SK-N-SH (cell line): ENCODE results near the gene CHST10. TPM values are rescaled to one million over a fixed set of nuclear protein-coding genes. Genes with fewer than 3 reads are reported as not detected.

ENCODE experiments used
- CTCF ChIA-PET: fragments of 300-600, 350-600 bp; formaldehyde crosslinking; extraction: SDS; loops from one replicate; lab custom pipeline; 2021; lab: Yijun Ruan, JAX
- POLR2A ChIA-PET: fragments of 350-600 bp; sonication (Branson Sonifier 250); formaldehyde crosslinking; extraction: SDS; loops from one replicate; lab custom pipeline; 2020; ENCODE audit warnings: antibody characterized with exemption, inconsistent platforms; lab: Yijun Ruan, JAX
- DNase-seq: peaks from one replicate; pipeline ENCODE4 v3.0.0; 2012
- H2AFZ ChIP-seq: fragments of 200-600 bp; sonication (generic); 2 replicates; pipeline ENCODE4 v1.8.1; 2016; ENCODE audit warnings: antibody characterized with exemption, mild to moderate bottlenecking, low read depth
- H3F3A ChIP-seq: fragments of 200-600 bp; sonication (generic); replicated peaks from 2 replicates; pipeline ENCODE3; 2016; ENCODE audit warnings: antibody characterized with exemption, mild to moderate bottlenecking; ENCODE audit not compliant: insufficient read depth
- H3K27ac ChIP-seq, 2 experiments: fragments of 200-500 bp in 1 of 2; fragments of 200-600 bp in 1 of 2; sonication (Bioruptor generic) in 1 of 2; sonication (generic), shearing (Covaris generic) in 1 of 2; 2 replicates each; pipeline versions ENCODE4 v1.5.1 to v1.6.1; 2014 to 2016; ENCODE audit warnings: low read depth in 2 of 2, inconsistent platforms in 1 of 2, low read length in 1 of 2, mild to moderate bottlenecking in 1 of 2, mixed read lengths in 1 of 2
- H3K27me3 ChIP-seq: fragments of 200-600 bp; sonication (generic), shearing (Covaris generic); 2 replicates; pipeline ENCODE4 v1.6.1; 2016; ENCODE audit warnings: mixed run types; ENCODE audit not compliant: insufficient read depth
- H3K36me3 ChIP-seq, 2 experiments: fragments of 200-500 bp in 1 of 2; fragments of 200-600 bp in 1 of 2; sonication (Bioruptor generic) in 1 of 2; sonication (generic) in 1 of 2; replicated peaks in 1 of 2; 2 replicates each; pipeline versions ENCODE3 to v1.5.1; 2014 to 2016; ENCODE audit warnings: low read length in 1 of 2, mild to moderate bottlenecking in 1 of 2; ENCODE audit not compliant: insufficient read depth in 2 of 2, control insufficient read depth in 1 of 2
- H3K4me1 ChIP-seq, 2 experiments: fragments of 200-500 bp in 1 of 2; fragments of 200-600 bp in 1 of 2; sonication (Bioruptor generic) in 1 of 2; sonication (generic), shearing (Covaris generic) in 1 of 2; 2 replicates each; pipeline versions ENCODE4 v1.5.1 to v1.6.1; 2014 to 2016; ENCODE audit warnings: low read depth in 1 of 2, low read length in 1 of 2, mixed run types in 1 of 2; ENCODE audit not compliant: insufficient read depth in 2 of 2, control insufficient read depth in 1 of 2
- H3K4me2 ChIP-seq: fragments of 200-600 bp; sonication (generic), shearing (Covaris generic); 2 replicates; pipeline ENCODE4 v1.6.1; 2017; ENCODE audit warnings: mixed run types
- H3K4me3 ChIP-seq, 2 experiments: fragments of 200-500 bp in 1 of 2; fragments of 200-600 bp in 1 of 2; sonication (Bioruptor generic) in 1 of 2; sonication (generic), shearing (Covaris generic) in 1 of 2; 2 replicates each; pipeline versions ENCODE4 v1.5.1 to v1.8.1; 2014 to 2016; ENCODE audit warnings: low read depth in 2 of 2, inconsistent platforms in 1 of 2, low read length in 1 of 2, mild to moderate bottlenecking in 1 of 2, mixed read lengths in 1 of 2, moderate library complexity in 1 of 2
- H3K79me2 ChIP-seq: fragments of 200-600 bp; sonication (generic); 2 replicates; pipeline ENCODE4 v1.8.1; 2017; ENCODE audit warnings: mild to moderate bottlenecking; ENCODE audit not compliant: insufficient read depth
- H3K9ac ChIP-seq: fragments of 200-600 bp; sonication (generic); 2 replicates; pipeline ENCODE4 v1.6.1; 2017; ENCODE audit warnings: mixed run types
- H3K9me2 ChIP-seq: fragments of 200-600 bp; sonication (generic); 2 replicates; pipeline ENCODE4 v1.6.1; 2017; ENCODE audit warnings: mixed run types
- H3K9me3 ChIP-seq: fragments of 200-600 bp; sonication (generic); 2 replicates; pipeline ENCODE4 v1.6.1; 2017; ENCODE audit warnings: mixed run types, mild to moderate bottlenecking, moderate library complexity
- H4K20me1 ChIP-seq: fragments of 200-600 bp; sonication (generic); 2 replicates; pipeline ENCODE4 v1.6.1; 2017; ENCODE audit warnings: mild to moderate bottlenecking, mixed run types; ENCODE audit not compliant: insufficient read depth
- CHD2 ChIP-seq: fragments of 150-350 bp; IDR thresholded peaks from 2 replicates; pipeline ENCODE4 v1.6.1; 2018; ENCODE audit warnings: low read length; ENCODE audit not compliant: partially characterized antibody
- ELF1 ChIP-seq: IDR thresholded peaks from 2 replicates; pipeline ENCODE4 v1.4.0; 2012
- EZH2phosphoT487 ChIP-seq: fragments of 200-600 bp; sonication (generic); IDR thresholded peaks from 2 replicates; pipeline ENCODE4 v1.6.1; 2017; ENCODE audit warnings: low read depth, mixed run types, mild to moderate bottlenecking, antibody characterized with exemption, moderate library complexity, borderline replicate concordance
- GABPA ChIP-seq: IDR thresholded peaks from 2 replicates; pipeline ENCODE4 v1.4.0; 2012; ENCODE audit warnings: low read depth, mild to moderate bottlenecking
- GATA2 ChIP-seq: sonication (generic); formaldehyde crosslinking; IDR thresholded peaks from 2 replicates; pipeline ENCODE4 v1.5.0; 2020; ENCODE audit warnings: mild to moderate bottlenecking, missing genetic modification reagents
- JUND ChIP-seq: IDR thresholded peaks from 2 replicates; pipeline ENCODE4 v1.4.0; 2012
- NFIC ChIP-seq: IDR thresholded peaks from 2 replicates; pipeline ENCODE4 v1.4.0; 2012; ENCODE audit warnings: borderline replicate concordance
- NRF1 ChIP-seq: IDR thresholded peaks from 2 replicates; pipeline ENCODE4 v1.6.1; 2012; ENCODE audit warnings: low read depth, mild to moderate bottlenecking, low read length
- RCOR1 ChIP-seq: fragments of 150-350 bp; IDR thresholded peaks from 2 replicates; pipeline ENCODE4 v1.6.1; 2017; ENCODE audit warnings: antibody characterized with exemption, low read length
- RFX5 ChIP-seq: IDR thresholded peaks from 2 replicates; pipeline ENCODE4 v1.6.1; 2012; ENCODE audit warnings: mild to moderate bottlenecking, improper control_type of control experiment, low read length
- SIN3A ChIP-seq: IDR thresholded peaks from 2 replicates; pipeline ENCODE4 v1.6.1; 2012; ENCODE audit warnings: low read depth, mild to moderate bottlenecking, low read length, moderate library complexity, borderline replicate concordance
- SMC3 ChIP-seq: IDR thresholded peaks from 2 replicates; pipeline ENCODE4 v1.6.1; 2012; ENCODE audit warnings: low read depth, low read length, improper control_type of control experiment
- TAF1 ChIP-seq: IDR thresholded peaks from 2 replicates; pipeline ENCODE4 v1.6.1; 2012; ENCODE audit warnings: low read depth, mild to moderate bottlenecking, low read length, moderate library complexity, borderline replicate concordance
- TCF12 ChIP-seq: IDR thresholded peaks from 2 replicates; pipeline ENCODE4 v1.4.0; 2012
- TEAD4 ChIP-seq: IDR thresholded peaks from 2 replicates; pipeline ENCODE4 v1.4.0; 2012; ENCODE audit warnings: mild to moderate bottlenecking, borderline replicate concordance; ENCODE audit not compliant: insufficient read depth
- YY1 ChIP-seq: IDR thresholded peaks from 2 replicates; pipeline ENCODE4 v1.4.0; 2012; ENCODE audit warnings: low read depth, mild to moderate bottlenecking
- WGBS: methylation state at CpG from one replicate; pipeline ENCODE4 v1.1.6; 2017; ENCODE audit warnings: low lambda C conversion rate; 5-methylcytosine and 5-hydroxymethylcytosine counted together
- polyA plus RNA-seq, 3 experiments: library from polyadenylated mRNA; depleted of rRNA; stranded (reverse); fragments of >200 nt; gene quantifications; 2 replicates each; pipeline ENCODE4 v1.2.3, GENCODE V29; 2012
- TF ChIP-seq, protein P1 (sequence below): IDR thresholded peaks from 2 replicates; pipeline ENCODE4; 2012
- TF ChIP-seq, protein P2 (sequence below): IDR thresholded peaks from 2 replicates; pipeline ENCODE4 v1.4.0; 2012; ENCODE audit warnings: low read depth
- TF ChIP-seq, protein P3 (sequence below): IDR thresholded peaks from 2 replicates; pipeline ENCODE4 v1.6.1; 2012; ENCODE audit warnings: mild to moderate bottlenecking, low read depth, low read length, moderate library complexity

CHST10 gene
- polyA plus RNA-seq, 1 of the 3 experiments (the other 2 are of a cell fraction), result 17.6 TPM

GRCh38 chr2:100412466-100412865, 5.0 kb downstream of the CHST10 start:
- Histone ChIP-seq H3K79me2 (peaks cover 14% of the 10 kb centered on the region), H3K36me3 (peaks cover 0 to 13% of the 10 kb centered on the region in 2 experiments), H3K4me1 (peaks cover 0 to 5% of the 10 kb centered on the region in 2 experiments; a peak in 1 of 4 replicates), H2AFZ (no peak overlapping the region), H3K9ac (no peak overlapping the region), H3K4me3 (no peak overlapping the region), H3F3A (no peaks in the 10 kb centered on the region), H3K9me2 (no peaks in the 10 kb centered on the region), H3K9me3 (no peaks in the 10 kb centered on the region), H3K27ac (no peak overlapping the region), H4K20me1 (no peaks in the 10 kb centered on the region), H3K27me3 (no peaks in the 10 kb centered on the region), H3K4me2 (no peak overlapping the region)
- WGBS, result 98% methylated on average over 4 of the region's 4 CpGs
- ChIA-PET POLR2A (no interaction called here), CTCF (interaction anchor here (0.7 to 2.0 kb wide), 4 partner anchors 10 to 438 kb away, joined by 3 to 9 read pairs (median 6); no protein-coding TSS in a partner anchor)
- TF ChIP-seq, protein P1, sequence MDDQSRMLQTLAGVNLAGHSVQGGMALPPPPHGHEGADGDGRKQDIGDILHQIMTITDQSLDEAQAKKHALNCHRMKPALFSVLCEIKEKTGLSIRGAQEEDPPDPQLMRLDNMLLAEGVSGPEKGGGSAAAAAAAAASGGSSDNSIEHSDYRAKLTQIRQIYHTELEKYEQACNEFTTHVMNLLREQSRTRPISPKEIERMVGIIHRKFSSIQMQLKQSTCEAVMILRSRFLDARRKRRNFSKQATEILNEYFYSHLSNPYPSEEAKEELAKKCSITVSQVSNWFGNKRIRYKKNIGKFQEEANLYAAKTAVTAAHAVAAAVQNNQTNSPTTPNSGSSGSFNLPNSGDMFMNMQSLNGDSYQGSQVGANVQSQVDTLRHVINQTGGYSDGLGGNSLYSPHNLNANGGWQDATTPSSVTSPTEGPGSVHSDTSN, result no peak
- no peak for TF ChIP-seq YY1
- no peak for TF ChIP-seq NRF1
- TF ChIP-seq TAF1, result no peak
- TF ChIP-seq SIN3A, result no peak
- TF ChIP-seq RCOR1, result no peak
- TF ChIP-seq GABPA, result no peak
- TF ChIP-seq, protein P2, sequence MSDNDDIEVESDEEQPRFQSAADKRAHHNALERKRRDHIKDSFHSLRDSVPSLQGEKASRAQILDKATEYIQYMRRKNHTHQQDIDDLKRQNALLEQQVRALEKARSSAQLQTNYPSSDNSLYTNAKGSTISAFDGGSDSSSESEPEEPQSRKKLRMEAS, result no peak
- no peak for TF ChIP-seq GATA2 (CRISPR knock-in tag)
- TF ChIP-seq ELF1, result no peak
- no peak for TF ChIP-seq TCF12
- TF ChIP-seq CHD2, result no peak
- no peak for TF ChIP-seq TEAD4
- TF ChIP-seq, protein P3, sequence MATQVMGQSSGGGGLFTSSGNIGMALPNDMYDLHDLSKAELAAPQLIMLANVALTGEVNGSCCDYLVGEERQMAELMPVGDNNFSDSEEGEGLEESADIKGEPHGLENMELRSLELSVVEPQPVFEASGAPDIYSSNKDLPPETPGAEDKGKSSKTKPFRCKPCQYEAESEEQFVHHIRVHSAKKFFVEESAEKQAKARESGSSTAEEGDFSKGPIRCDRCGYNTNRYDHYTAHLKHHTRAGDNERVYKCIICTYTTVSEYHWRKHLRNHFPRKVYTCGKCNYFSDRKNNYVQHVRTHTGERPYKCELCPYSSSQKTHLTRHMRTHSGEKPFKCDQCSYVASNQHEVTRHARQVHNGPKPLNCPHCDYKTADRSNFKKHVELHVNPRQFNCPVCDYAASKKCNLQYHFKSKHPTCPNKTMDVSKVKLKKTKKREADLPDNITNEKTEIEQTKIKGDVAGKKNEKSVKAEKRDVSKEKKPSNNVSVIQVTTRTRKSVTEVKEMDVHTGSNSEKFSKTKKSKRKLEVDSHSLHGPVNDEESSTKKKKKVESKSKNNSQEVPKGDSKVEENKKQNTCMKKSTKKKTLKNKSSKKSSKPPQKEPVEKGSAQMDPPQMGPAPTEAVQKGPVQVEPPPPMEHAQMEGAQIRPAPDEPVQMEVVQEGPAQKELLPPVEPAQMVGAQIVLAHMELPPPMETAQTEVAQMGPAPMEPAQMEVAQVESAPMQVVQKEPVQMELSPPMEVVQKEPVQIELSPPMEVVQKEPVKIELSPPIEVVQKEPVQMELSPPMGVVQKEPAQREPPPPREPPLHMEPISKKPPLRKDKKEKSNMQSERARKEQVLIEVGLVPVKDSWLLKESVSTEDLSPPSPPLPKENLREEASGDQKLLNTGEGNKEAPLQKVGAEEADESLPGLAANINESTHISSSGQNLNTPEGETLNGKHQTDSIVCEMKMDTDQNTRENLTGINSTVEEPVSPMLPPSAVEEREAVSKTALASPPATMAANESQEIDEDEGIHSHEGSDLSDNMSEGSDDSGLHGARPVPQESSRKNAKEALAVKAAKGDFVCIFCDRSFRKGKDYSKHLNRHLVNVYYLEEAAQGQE, result no peak
- no peak for TF ChIP-seq EZH2phosphoT487
- TF ChIP-seq NFIC, result no peak
- no peak for TF ChIP-seq SMC3
- TF ChIP-seq RFX5, result no peak
- no peak for TF ChIP-seq JUND
- DNase-seq, result no peak
